Muscle of leg (tissue), 11 donors: ENCODE results near the gene TPM1. TPM values are rescaled to one million over a fixed set of nuclear protein-coding genes. Genes with fewer than 3 reads are reported as not detected.
"Not testable (repeated sequence)": the region's sequence is repeated elsewhere in the genome, so short reads cannot be mapped to it uniquely, and the experiment has no call there.

Source experiments
- DNase-seq: peaks from one replicate; pipeline ENCODE4 v3.0.0; 2013
- H3K27ac ChIP-seq: one replicate; pipeline ENCODE4 v1.5.1; 2013; ENCODE audit warnings: mild to moderate bottlenecking, low read length, control low read depth
- H3K27me3 ChIP-seq: one replicate; pipeline ENCODE4 v1.6.1; 2013; ENCODE audit warnings: low read length; ENCODE audit not compliant: control insufficient read depth, insufficient read depth
- H3K36me3 ChIP-seq: one replicate; pipeline ENCODE4 v1.6.1; 2013; ENCODE audit warnings: low read length; ENCODE audit not compliant: control insufficient read depth, insufficient read depth
- H3K4me1 ChIP-seq: one replicate; pipeline ENCODE4 v1.6.1; 2013; ENCODE audit warnings: low read length; ENCODE audit not compliant: control insufficient read depth, insufficient read depth
- H3K4me3 ChIP-seq: one replicate; pipeline ENCODE4 v1.5.1; 2013; ENCODE audit warnings: low read length, control low read depth
- H3K9me3 ChIP-seq: replicated peaks from 2 replicates; pipeline ENCODE4 v1.6.1; 2013; ENCODE audit warnings: low read depth, low read length; ENCODE audit not compliant: control insufficient read depth
- WGBS: methylation state at CpG from one replicate; pipeline ENCODE4 v1.1.5; 2013; ENCODE audit warnings: missing lambda C conversion rate; ENCODE audit not compliant: insufficient coverage; 5-methylcytosine and 5-hydroxymethylcytosine counted together
- polyA plus RNA-seq, 8 donors: library from polyadenylated mRNA; unstranded; fragments of 120-200 nt; gene quantifications; one replicate each; pipeline versions ENCODE4 v1.2.1 to v1.2.3, GENCODE V29; 2013; ENCODE audit warnings: inconsistent platforms in 1 of 8, low replicate concordance in 1 of 8; ENCODE audit not compliant: insufficient read length in 8 of 8, insufficient read depth in 1 of 8
- total RNA-seq: library from RNA; stranded (reverse); fragments of 120-200 nt; gene quantifications from one replicate; pipeline ENCODE4 v1.2.4, GENCODE V29; 2013

Gene TPM1
- total and polyA plus RNA-seq, 9 donors = 1,893 to 5,870 (median 4,342) TPM

DNA sequence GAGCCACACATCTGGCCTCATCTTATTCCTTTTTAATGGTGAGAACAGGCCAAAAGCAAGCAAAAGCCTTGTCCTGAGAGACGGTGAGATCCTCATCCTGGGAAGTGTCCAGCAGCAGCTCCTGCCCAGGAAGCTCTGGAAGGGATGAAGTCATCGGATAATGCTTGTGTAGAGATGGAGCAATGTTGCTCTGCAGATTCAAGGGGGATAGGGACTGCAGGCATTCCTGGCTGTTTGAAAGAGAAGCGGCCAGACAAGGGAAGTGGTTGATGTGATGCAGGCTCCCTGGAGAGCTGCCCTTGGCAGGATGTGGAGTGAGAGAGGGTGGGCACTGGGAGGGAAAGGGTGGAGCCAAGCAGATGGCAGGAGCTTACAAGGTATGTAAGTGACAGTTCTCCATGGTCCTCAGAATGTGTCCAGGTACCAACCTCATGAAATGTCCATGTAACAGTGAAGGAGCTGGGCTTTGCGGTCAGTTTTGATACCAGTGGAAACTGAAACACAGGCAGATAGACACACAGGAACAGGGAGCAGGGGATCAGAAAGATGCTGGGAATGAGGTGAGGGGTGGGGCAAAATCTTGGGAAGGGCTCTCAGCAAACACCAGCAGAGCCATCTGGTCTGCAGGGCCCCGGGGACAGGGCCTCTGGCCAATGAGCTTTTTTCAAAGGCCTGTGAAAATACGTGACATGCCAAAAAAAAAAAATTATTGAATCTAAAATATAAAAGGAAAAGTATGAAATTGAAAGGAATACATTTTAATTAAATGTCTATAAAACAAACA is 46.9 kb downstream of the TPM1 start:
- peak; percentile 94 for DNase-seq
- H3K4me1 ChIP-seq = peaks cover 24% of the 10 kb centered on the region
- H3K4me3 ChIP-seq = no peak overlapping the region
- H3K36me3 ChIP-seq = no peaks in the 10 kb centered on the region
- WGBS = 34% methylated on average over 4 of the region's 6 CpGs
- H3K9me3 ChIP-seq = no peaks in the 10 kb centered on the region
- no peaks in the 10 kb centered on the region for H3K27me3 ChIP-seq
- H3K27ac ChIP-seq = peak overlapping the region; percentile 47

DNA sequence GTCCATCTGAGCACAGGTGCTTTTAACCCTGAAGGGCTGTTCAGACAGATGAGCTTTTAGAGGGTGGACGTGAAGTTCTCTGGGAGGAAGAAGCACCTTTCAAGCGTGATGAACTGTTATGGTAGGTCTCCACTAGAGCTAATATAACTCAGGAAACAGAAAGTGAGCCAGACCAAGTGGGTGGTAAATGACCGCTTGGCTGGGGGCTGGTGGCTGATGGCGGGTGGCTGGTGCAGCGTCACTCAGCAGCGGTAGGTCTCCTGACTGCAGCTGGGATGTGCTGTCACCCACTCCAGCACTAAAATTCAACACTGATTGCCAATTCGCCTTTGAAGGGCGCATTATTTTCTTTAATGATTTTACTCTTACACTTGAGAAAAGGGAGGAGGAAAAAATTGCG is 47.9 kb downstream of the TPM1 start:
- no peak for DNase-seq
- H3K4me3 ChIP-seq = no peak overlapping the region
- no peaks in the 10 kb centered on the region for H3K36me3 ChIP-seq
- 84% methylated on average over 3 of the region's 9 CpGs for WGBS
- H3K4me1 ChIP-seq = peaks cover 24% of the 10 kb centered on the region
- no peaks in the 10 kb centered on the region for H3K9me3 ChIP-seq
- H3K27ac ChIP-seq = no peak overlapping the region
- H3K27me3 ChIP-seq = no peaks in the 10 kb centered on the region

DNA sequence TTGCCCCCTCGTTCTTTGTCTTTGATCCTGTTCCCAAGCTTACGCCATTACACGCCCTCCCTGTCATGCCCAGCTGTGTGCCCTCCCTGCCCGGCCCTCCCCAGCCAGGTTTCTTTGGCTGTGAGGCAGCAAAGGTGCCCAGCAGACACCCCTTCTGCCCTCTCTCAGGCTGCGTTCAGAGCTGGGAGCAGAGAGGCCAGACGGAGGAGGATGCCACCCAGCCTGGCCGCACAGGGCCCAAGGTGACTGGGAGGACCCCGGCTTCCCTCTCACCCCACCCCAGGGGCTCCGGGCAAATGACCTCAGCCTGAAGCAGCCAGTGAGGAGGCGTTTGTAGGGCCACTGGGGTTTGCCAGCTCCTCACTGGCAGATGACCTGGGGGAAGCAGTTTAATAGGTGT is 48.3 kb downstream of the TPM1 start:
- WGBS = 80% methylated on average over 4 of the region's 10 CpGs
- Histone ChIP-seq H3K4me1 (peaks cover 24% of the 10 kb centered on the region), H3K4me3 (no peak overlapping the region)

DNA sequence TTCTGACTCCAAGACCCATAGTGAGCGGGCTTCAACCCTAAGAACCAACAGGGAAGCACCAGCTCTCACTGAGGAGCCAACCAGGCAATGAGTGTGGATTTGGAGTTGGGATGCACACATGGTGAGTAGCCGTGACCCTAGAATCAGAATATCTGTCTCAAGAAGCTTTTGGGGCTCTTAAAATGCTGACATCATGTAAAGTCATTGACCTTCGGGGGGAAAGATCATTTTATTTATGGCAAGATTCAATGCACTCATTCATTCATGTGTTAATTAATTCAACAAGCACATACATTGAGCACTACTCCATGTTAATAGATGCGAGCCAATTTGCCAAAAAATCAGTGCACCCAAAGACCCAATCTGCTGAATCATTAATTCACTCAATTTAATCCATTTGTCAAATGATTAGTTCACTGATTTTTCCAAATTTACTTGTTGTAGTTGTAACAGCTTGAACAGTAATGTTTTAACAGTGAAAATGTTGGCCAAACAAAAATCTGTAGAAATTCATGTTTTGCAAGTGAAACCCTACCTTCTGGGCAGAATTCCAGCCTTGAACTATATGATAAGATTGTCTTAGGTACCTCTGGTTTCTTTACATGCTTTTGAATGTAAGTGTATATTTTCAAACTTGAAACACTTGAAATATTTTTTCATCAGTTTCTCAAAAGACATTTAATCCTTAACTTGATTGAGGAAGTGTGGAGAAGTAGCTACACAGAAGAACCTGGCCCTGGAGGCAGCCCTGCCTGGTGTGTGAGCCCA is 49.3 kb downstream of the TPM1 start:
- no peaks in the 10 kb centered on the region for H3K36me3 ChIP-seq
- no peak for DNase-seq
- H3K27ac ChIP-seq = no peak overlapping the region
- H3K27me3 ChIP-seq = no peaks in the 10 kb centered on the region
- 67% methylated on average over 1 of the region's 4 CpGs for WGBS
- no peaks in the 10 kb centered on the region for H3K9me3 ChIP-seq
- no peak overlapping the region for H3K4me3 ChIP-seq
- H3K4me1 ChIP-seq = peaks cover 21% of the 10 kb centered on the region

More for the DNA sequence above, 48.3 kb downstream of the TPM1 start:
- Histone ChIP-seq H3K36me3 (no peaks in the 10 kb centered on the region), H3K27me3 (no peaks in the 10 kb centered on the region), H3K9me3 (no peaks in the 10 kb centered on the region), H3K27ac (no peak overlapping the region)
- DNase-seq = no peak

DNA sequence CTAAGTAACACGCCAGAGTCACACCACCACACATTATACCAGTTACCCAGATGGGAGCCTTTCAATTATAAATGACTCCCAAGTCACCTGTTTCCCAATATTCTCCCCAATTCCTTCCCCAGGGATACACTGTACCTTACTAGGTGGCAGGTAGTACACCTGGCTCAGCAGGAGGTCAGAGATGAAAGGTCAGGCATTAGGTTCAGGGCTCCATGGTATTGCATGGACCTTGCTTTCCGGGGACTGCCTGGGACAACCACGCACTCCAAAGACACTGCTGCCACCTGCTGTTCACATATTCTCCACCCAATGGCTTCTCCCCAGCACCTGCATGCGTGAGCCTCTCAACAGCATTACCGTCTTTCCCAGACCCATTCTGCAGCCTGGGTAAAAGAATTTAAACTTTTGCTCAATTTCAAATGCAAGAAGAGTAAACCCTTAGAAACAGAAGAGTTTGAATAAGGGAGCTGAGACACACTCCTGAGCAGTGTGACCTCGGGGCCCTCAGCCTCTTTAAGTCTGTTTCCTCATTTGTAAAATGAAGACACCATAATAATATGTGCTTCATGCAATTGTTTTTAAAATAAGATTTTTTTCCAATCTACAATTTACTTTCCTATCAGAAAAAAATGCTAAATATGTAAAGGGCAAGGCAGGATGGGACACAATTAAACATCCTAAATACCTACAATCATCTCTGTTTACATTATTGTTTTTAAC is 51.1 kb downstream of the TPM1 start:
- WGBS = 0% methylated on average over 1 of the region's 6 CpGs
- Histone ChIP-seq H3K4me3 (no peak overlapping the region), H3K27me3 (no peaks in the 10 kb centered on the region), H3K27ac (no peak overlapping the region), H3K9me3 (no peaks in the 10 kb centered on the region), H3K4me1 (peaks cover 15% of the 10 kb centered on the region), H3K36me3 (no peaks in the 10 kb centered on the region)
- peak; percentile 85 for DNase-seq

DNA sequence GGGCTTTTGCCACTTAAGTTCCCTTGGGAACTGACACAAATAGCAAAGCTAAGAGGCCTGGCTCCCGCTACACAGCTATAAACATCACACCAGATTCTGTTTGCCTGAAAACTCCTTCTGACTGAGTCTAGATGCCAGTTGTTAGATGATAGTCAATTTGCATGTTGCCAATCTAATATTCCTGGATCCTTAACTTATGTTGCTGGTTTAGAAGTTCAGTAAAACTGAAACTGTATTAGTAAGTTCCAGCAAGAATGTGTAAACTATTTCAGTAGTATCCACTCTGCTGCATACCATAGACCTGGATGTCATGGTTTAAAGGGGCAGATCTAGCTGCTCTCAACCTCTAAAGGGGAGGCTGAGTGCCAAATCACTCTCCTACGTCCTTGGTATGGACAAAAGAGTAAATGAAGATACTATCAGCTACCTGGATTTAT is 52.0 kb downstream of the TPM1 start:
- no peak for DNase-seq
- Histone ChIP-seq H3K36me3 (no peaks in the 10 kb centered on the region), H3K4me3 (no peak overlapping the region), H3K4me1 (peaks cover 7% of the 10 kb centered on the region), H3K27me3 (no peaks in the 10 kb centered on the region), H3K27ac (no peak overlapping the region), H3K9me3 (no peaks in the 10 kb centered on the region)
- no CpG with 5 or more reads among the region's 2 CpGs for WGBS

DNA sequence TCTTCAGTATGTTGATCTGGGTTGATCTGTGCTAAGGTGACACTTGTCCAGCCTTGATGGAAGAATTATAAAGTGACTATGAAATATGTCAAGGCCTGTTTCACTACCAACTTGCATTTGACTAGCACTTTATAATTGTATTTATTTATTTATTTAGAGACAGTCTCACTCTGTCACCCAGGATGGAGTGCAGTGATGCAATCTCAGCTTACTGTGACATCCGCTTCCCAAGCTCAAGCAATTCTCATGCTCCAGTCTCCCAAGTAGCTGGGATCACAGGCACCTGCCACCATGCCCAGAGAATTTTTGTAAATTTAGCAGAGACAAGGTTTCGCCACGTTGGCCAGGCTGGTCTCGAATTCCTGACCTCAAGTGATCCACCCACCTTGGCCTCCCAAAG is 53.6 kb downstream of the TPM1 start:
- Histone ChIP-seq H3K4me1 (no peaks in the 10 kb centered on the region), H3K9me3 (no peaks in the 10 kb centered on the region), H3K27me3 (no peaks in the 10 kb centered on the region), H3K4me3 (no peak overlapping the region), H3K36me3 (no peaks in the 10 kb centered on the region), H3K27ac (no peak overlapping the region)
- no peak for DNase-seq
- WGBS = 86% methylated on average over 4 of the region's 4 CpGs

DNA sequence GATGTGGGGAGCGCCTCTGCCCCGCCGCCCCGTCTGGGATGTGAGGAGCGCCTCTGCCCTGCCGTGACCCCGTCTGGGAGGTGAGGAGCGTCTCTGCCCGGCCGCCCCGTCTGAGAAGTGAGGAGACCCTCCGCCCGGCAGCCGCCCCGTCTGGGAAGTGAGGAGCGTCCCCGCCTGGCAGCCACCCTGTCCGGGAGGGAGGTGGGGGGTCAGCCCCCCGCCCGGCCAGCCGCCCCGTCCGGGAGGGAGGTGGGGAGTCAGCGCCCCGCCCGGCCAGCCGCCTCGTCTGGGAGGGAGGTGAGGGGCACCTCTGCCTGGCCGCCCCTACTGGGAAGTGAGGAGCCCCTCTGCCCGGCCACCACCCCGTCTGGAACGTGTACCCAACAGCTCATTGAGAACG is 56.4 kb downstream of the TPM1 start:
- not testable (repeated sequence) for H3K4me1 ChIP-seq, H3K27me3 ChIP-seq, H3K9me3 ChIP-seq, H3K27ac ChIP-seq, H3K4me3 ChIP-seq, H3K36me3 ChIP-seq, DNase-seq
- WGBS = 99% methylated on average over 10 of the region's 33 CpGs

DNA sequence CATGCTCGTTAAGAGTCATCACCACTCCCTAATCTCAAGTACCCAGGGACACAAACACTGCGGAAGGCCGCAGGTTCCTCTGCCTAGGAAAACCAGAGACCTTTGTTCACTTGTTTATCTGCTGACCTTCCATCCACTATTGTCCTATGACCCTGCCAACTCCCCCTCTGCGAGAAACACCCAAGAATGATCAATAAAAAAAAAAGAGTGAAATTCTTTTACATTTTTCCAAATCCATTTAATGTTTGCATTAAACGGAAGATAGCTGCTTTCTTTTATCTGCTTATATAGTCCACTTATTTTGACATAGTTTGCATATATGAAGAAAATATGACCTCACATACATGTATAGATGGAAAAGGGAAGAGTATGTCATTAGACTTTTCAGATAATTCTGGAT is 57.0 kb downstream of the TPM1 start:
- H3K27me3 ChIP-seq, H3K4me3 ChIP-seq, DNase-seq, H3K27ac ChIP-seq, H3K36me3 ChIP-seq, H3K4me1 ChIP-seq, H3K9me3 ChIP-seq: not testable (repeated sequence)
- WGBS = 100% methylated on average over 1 of the region's 5 CpGs

DNA sequence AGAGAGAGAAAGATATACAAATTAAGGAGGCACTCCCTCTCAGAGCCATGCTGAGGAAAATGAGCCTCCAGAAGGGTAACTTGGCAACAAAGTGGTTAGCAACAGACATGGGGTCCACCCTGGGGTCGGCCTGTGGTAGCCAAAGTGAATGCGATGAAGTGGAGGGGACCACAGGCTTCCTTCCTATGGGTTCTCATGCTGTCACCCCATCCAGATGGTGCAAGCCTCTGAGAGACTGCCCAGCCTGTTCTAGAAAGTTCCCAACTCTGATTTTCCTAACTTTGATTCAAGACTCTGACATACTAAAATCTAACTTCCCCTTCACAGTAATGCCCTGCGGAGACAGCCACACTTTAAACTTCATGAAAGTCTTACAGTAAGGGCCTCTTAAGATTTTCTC is 60.9 kb downstream of the TPM1 start:
- H3K27ac ChIP-seq = no peak overlapping the region
- no peaks in the 10 kb centered on the region for H3K27me3 ChIP-seq
- H3K36me3 ChIP-seq = no peaks in the 10 kb centered on the region
- DNase-seq = no peak
- no peaks in the 10 kb centered on the region for H3K9me3 ChIP-seq
- WGBS = 67% methylated on average over 3 of the region's 3 CpGs
- no peak overlapping the region for H3K4me3 ChIP-seq
- H3K4me1 ChIP-seq = peaks cover 4% of the 10 kb centered on the region
